H1 (cell line): Measurements from ENCODE around the gene RIPK4. TPM values are rescaled to one million over a fixed set of nuclear protein-coding genes. Genes with fewer than 3 reads are reported as not detected.

Source experiments
- CTCF ChIA-PET: fragments of 300-600 bp; sonication (Branson Sonifier 250); formaldehyde crosslinking; loops from one replicate; lab custom pipeline; 2021; ENCODE audit not compliant: partially characterized antibody; lab: Charles Lee
- POLR2A ChIA-PET: fragments of 300-600 bp; sonication (Branson Sonifier 250); formaldehyde crosslinking; loops from one replicate; lab custom pipeline; 2021; ENCODE audit warnings: inconsistent platforms; ENCODE audit not compliant: partially characterized antibody; lab: Charles Lee
- DNase-seq, 2 experiments: peaks; one replicate each; pipeline versions ENCODE4 v3.0.0 to v3.0.0-alpha.2; 2010 to 2022; ENCODE audit warnings: low spot score in 2 of 2, low read depth in 1 of 2, mixed read lengths in 1 of 2
- FAIRE-seq: peaks from 2 replicates; lab custom pipeline; 2011; peaks lifted over from hg19 to GRCh38; lab: Jason Lieb, UNC
- H2AFZ ChIP-seq: 2 replicates; pipeline ENCODE4 v1.8.1; 2012; ENCODE audit warnings: low read length, inconsistent platforms
- H2AK5ac ChIP-seq: 2 replicates; pipeline ENCODE4 v1.6.1; 2013; ENCODE audit warnings: low read depth, low read length
- H2BK120ac ChIP-seq: replicated peaks from 2 replicates; pipeline ENCODE3; 2013; ENCODE audit warnings: low read depth, low read length, inconsistent platforms
- H2BK12ac ChIP-seq: 2 replicates; pipeline ENCODE4 v1.6.1; 2013; ENCODE audit warnings: low read depth, low read length
- H2BK15ac ChIP-seq: 2 replicates; pipeline ENCODE4 v1.6.1; 2013; ENCODE audit warnings: low read length
- H2BK20ac ChIP-seq: 2 replicates; pipeline ENCODE4 v1.6.1; 2013; ENCODE audit warnings: low read length
- H2BK5ac ChIP-seq: 2 replicates; pipeline ENCODE4 v1.6.1; 2013; ENCODE audit warnings: low read depth, low read length
- H3K14ac ChIP-seq: 2 replicates; pipeline ENCODE4 v1.6.1; 2013; ENCODE audit warnings: inconsistent platforms; ENCODE audit not compliant: insufficient read length
- H3K18ac ChIP-seq: 2 replicates; pipeline ENCODE4 v1.6.1; 2013; ENCODE audit warnings: low read length; ENCODE audit errors: extremely low read depth
- H3K23ac ChIP-seq: 2 replicates; pipeline ENCODE4 v1.6.1; 2013; ENCODE audit warnings: inconsistent platforms; ENCODE audit not compliant: insufficient read length
- H3K23me2 ChIP-seq: 2 replicates; pipeline ENCODE4 v1.6.1; 2013; ENCODE audit warnings: low read depth, low read length
- H3K27ac ChIP-seq: 2 replicates; pipeline ENCODE4 v1.6.1; 2011; ENCODE audit warnings: low read depth, low read length, inconsistent platforms
- H3K27me3 ChIP-seq, 4 experiments: replicated peaks in 1 of 4; 1 replicate in 1 of 4; 2 replicates in 3 of 4; pipeline versions ENCODE4 v1.6.1 to v1.8.1; 2011 to 2013; ENCODE audit warnings: low read length in 3 of 4, mild to moderate bottlenecking in 3 of 4, inconsistent platforms in 2 of 4, mixed read lengths in 2 of 4, moderate library complexity in 1 of 4; ENCODE audit not compliant: control insufficient read depth in 3 of 4, insufficient read depth in 3 of 4; ENCODE audit errors: extremely low read depth in 1 of 4
- H3K36me3 ChIP-seq, 4 experiments: 2 replicates each; pipeline versions ENCODE4 v1.6.1 to v1.8.1; 2011 to 2013; ENCODE audit warnings: mild to moderate bottlenecking in 4 of 4, low read length in 3 of 4, moderate library complexity in 2 of 4, control low read depth in 1 of 4, inconsistent platforms in 1 of 4; ENCODE audit not compliant: insufficient read depth in 4 of 4, control insufficient read depth in 2 of 4
- H3K4ac ChIP-seq: replicated peaks from 2 replicates; pipeline ENCODE3; 2013; ENCODE audit warnings: low read length, low read depth, mixed read lengths, inconsistent platforms; ENCODE audit not compliant: insufficient read length
- H3K4me1 ChIP-seq, 4 experiments: replicated peaks in 1 of 4; 1 replicate in 1 of 4; 2 replicates in 3 of 4; pipeline versions ENCODE4 v1.6.1 to v1.8.1; 2011 to 2013; ENCODE audit warnings: low read length in 3 of 4, inconsistent platforms in 2 of 4, mixed read lengths in 1 of 4; ENCODE audit not compliant: insufficient read depth in 4 of 4, control insufficient read depth in 3 of 4
- H3K4me2 ChIP-seq, 2 experiments: 2 replicates each; pipeline versions ENCODE4 v1.6.1 to v1.8.1; 2011 to 2013; ENCODE audit warnings: low read depth in 2 of 2, low read length in 2 of 2, control low read depth in 1 of 2, inconsistent platforms in 1 of 2, mild to moderate bottlenecking in 1 of 2; ENCODE audit not compliant: insufficient read depth in 1 of 2
- H3K4me3 ChIP-seq, 4 experiments: fragments of 200-600, 300-600 bp in 1 of 4; sonication (generic), shearing (Covaris generic), sonication (Bioruptor Twin) in 1 of 4; 2 replicates each; pipeline versions ENCODE4 v1.5.1 to v1.8.1; 2011 to 2016; ENCODE audit warnings: low read length in 4 of 4, low read depth in 3 of 4, control low read depth in 2 of 4, inconsistent platforms in 2 of 4, mild to moderate bottlenecking in 2 of 4, mixed read lengths in 1 of 4, moderate library complexity in 1 of 4; ENCODE audit not compliant: insufficient read depth in 2 of 4; ENCODE audit errors: extremely low read depth in 1 of 4
- H3K56ac ChIP-seq: replicated peaks from 2 replicates; pipeline ENCODE3; 2013; ENCODE audit warnings: low read depth, mild to moderate bottlenecking, mixed read lengths, low read length, inconsistent platforms; ENCODE audit not compliant: insufficient read length
- H3K79me1 ChIP-seq: 2 replicates; pipeline ENCODE4 v1.6.1; 2013; ENCODE audit warnings: low read depth, low read length, control low read depth
- H3K79me2 ChIP-seq, 2 experiments: 2 replicates each; pipeline versions ENCODE4 v1.6.1 to v1.8.1; 2012 to 2013; ENCODE audit warnings: low read length in 2 of 2, mild to moderate bottlenecking in 2 of 2, inconsistent platforms in 1 of 2; ENCODE audit not compliant: insufficient read depth in 2 of 2, control insufficient read depth in 1 of 2
- H3K9ac ChIP-seq, 4 experiments: replicated peaks in 1 of 4; 1 replicate in 1 of 4; 2 replicates in 3 of 4; pipeline versions ENCODE4 v1.6.1 to v1.8.1; 2011 to 2013; ENCODE audit warnings: low read depth in 3 of 4, low read length in 3 of 4, control low read depth in 2 of 4, mild to moderate bottlenecking in 2 of 4, moderate library complexity in 2 of 4, inconsistent platforms in 1 of 4; ENCODE audit errors: extremely low read depth in 1 of 4
- H3K9me3 ChIP-seq, 2 experiments: 2 replicates each; pipeline versions ENCODE4 v1.6.1 to v1.8.1; 2012 to 2013; ENCODE audit warnings: mild to moderate bottlenecking in 2 of 2, moderate library complexity in 2 of 2, control low read depth in 1 of 2, inconsistent platforms in 1 of 2, low read depth in 1 of 2, low read length in 1 of 2, mixed read lengths in 1 of 2; ENCODE audit not compliant: insufficient read depth in 2 of 2
- H4K20me1 ChIP-seq, 2 experiments: replicated peaks in 1 of 2; 2 replicates each; pipeline versions ENCODE3 to v1.8.1; 2011 to 2013; ENCODE audit warnings: inconsistent platforms in 2 of 2, low read length in 2 of 2, mild to moderate bottlenecking in 1 of 2; ENCODE audit not compliant: insufficient read depth in 2 of 2, control insufficient read depth in 1 of 2
- H4K5ac ChIP-seq: 2 replicates; pipeline ENCODE4 v1.6.1; 2013; ENCODE audit warnings: low read length, low read depth, mixed read lengths, inconsistent platforms; ENCODE audit not compliant: insufficient read length
- H4K8ac ChIP-seq: 2 replicates; pipeline ENCODE4 v1.8.0; 2013; ENCODE audit warnings: mild to moderate bottlenecking, moderate library complexity, low read length, inconsistent platforms; ENCODE audit not compliant: insufficient read depth; ENCODE audit errors: extremely low read depth
- H4K91ac ChIP-seq: replicated peaks from 2 replicates; pipeline ENCODE3; 2013; ENCODE audit warnings: low read length, mixed read lengths, inconsistent platforms; ENCODE audit not compliant: insufficient read length
- BACH1 ChIP-seq: IDR thresholded peaks from 2 replicates; pipeline ENCODE4 v1.6.1; 2012; ENCODE audit warnings: low read length, improper control_type of control experiment
- CBX8 ChIP-seq: fragments of 300-800, 300-1000 bp; sonication (generic); IDR thresholded peaks from 2 replicates; pipeline ENCODE4 v1.7.1; 2016; ENCODE audit warnings: low read depth, low read length, borderline replicate concordance
- KDM5A ChIP-seq: fragments of 200-600 bp; IDR thresholded peaks from 2 replicates; pipeline ENCODE4 v1.7.1; 2012; ENCODE audit warnings: mild to moderate bottlenecking, low read length, inconsistent platforms, mixed read lengths
- RAD21 ChIP-seq, 2 experiments: IDR thresholded peaks in 1 of 2; conservative IDR thresholded peaks in 1 of 2; 2 replicates each; pipeline ENCODE4 v1.6.1; 2011; ENCODE audit warnings: low read depth in 2 of 2, low read length in 2 of 2, improper control_type of control experiment in 1 of 2, inconsistent platforms in 1 of 2, mild to moderate bottlenecking in 1 of 2, moderate library complexity in 1 of 2
- YY1 ChIP-seq: IDR thresholded peaks from 2 replicates; pipeline ENCODE4 v1.6.1; 2011; ENCODE audit warnings: low read depth, mild to moderate bottlenecking, low read length
- WGBS, 2 experiments: shearing (Covaris generic) in 1 of 2; methylation state at CpG; one replicate each; pipeline versions ENCODE4 v1.1.6 to v1.1.7; 2013 to 2015; ENCODE audit warnings: low lambda C conversion rate in 2 of 2, mixed read lengths in 2 of 2, inconsistent platforms in 1 of 2, low coverage in 1 of 2, missing lambda C conversion rate in 1 of 2; ENCODE audit not compliant: insufficient replicate concordance in 2 of 2, insufficient coverage in 1 of 2, insufficient read length in 1 of 2; ENCODE audit errors: extremely low coverage in 1 of 2, missing lambda C conversion rate in 1 of 2; 5-methylcytosine and 5-hydroxymethylcytosine counted together
- polyA plus RNA-seq, 7 experiments: library from polyadenylated mRNA; depleted of rRNA in 3 of 7; stranded (reverse) in 5 of 7; unstranded in 2 of 7; fragments of >200 nt in 5 of 7; fragments of 200-250 nt in 2 of 7; gene quantifications; 1 replicate in 5 of 7; 2 replicates in 1 of 7; 4 replicates in 1 of 7; pipeline versions ENCODE4 v1.2.1 to v1.2.3, GENCODE V29; 2011 to 2013; ENCODE audit warnings: missing spikeins in 2 of 7, mixed read lengths in 2 of 7
- total RNA-seq: library from RNA; stranded (reverse); fragmentation: NEBNext Ultra II Directional; extraction: Animal tissue kit (Norgen Biotek cat#: 25700); gene quantifications from 2 replicates; pipeline ENCODE4 v1.2.1, GENCODE V29; 2021

Gene RIPK4
- total and polyA plus RNA-seq, 2 of the 8 experiments (the other 6 are each of a cell fraction or from before 2014, with no cell fraction given): 2.7 to 5.6 TPM

DNA sequence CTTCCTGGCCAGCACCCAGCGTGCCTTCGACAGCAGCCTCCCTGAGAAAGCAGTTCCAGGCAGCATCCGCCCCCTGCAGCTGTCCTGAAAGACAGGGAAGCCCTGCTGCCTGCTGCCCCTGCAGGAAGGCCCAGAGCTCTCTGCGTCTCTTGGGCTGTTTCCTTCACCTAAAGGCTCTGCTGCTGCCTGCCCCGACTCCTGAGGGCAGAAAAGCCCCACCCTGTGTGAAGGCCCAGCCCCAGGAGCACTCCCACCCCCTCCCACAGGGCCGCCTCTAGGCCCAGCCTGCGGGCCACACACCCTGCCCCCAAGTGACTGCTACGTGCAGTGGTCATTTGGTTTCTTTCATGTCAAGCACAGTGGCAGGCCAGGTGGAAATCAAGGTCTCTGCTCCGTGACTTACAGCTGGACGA lies 12.4 kb downstream of the RIPK4 start:
- H2BK5ac ChIP-seq: 0 out of 2 replicates have a peak overlapping the region, but pooled peaks have one; percentile 2
- peaks cover 9 to 42% (median 26%) of the 10 kb centered on the region in 4 experiments for H3K4me1 ChIP-seq
- POLR2A ChIA-PET: interaction anchor here (1.2 kb wide), 1 partner anchor 8 kb away, joined by 3 read pairs; no protein-coding TSS in a partner anchor
- H3K4me2 ChIP-seq: 0 out of 4 replicates have a peak overlapping the region, but pooled peaks of 1 of the 2 experiments have one; percentile 37
- WGBS, 2 experiments: 35% methylated on average over 10 of the region's 10 CpGs; no CpG with 5 or more reads in 1 of the 2 experiments
- TF ChIP-seq BACH1: no peak
- 0 out of 4 replicates have a peak, but pooled peaks of 1 of the 2 experiments have one; percentile 11 for TF ChIP-seq RAD21 (IDR thresholded peaks at IDR 0.05 in 1 of 2, conservative IDR thresholded peaks at IDR 0.05 in 1 of 2; ENCODE audit: low read depth in 2 of 2, low read length in 2 of 2)
- no peak for TF ChIP-seq YY1
- TF ChIP-seq CBX8: no peak
- no peak for TF ChIP-seq KDM5A
- TF ChIP-seq, all 59 proteins: peak for 1
- no peak for FAIRE-seq
- Histone ChIP-seq H2BK20ac (no peak overlapping the region), H2BK15ac (no peak overlapping the region), H3K23me2 (no peaks in the 10 kb centered on the region), H3K18ac (peak overlapping the region; percentile 53; the same call in 1 of the 2 replicates), H4K5ac (no peak overlapping the region), H3K79me2 (peaks cover 0 to 11% of the 10 kb centered on the region in 2 experiments; a peak in 2 of 4 replicates), H2AK5ac (no peak overlapping the region), H4K91ac (no peak overlapping the region), H2AFZ (no peak overlapping the region), H3K9me3 (no peaks in the 10 kb centered on the region), H3K23ac (no peak overlapping the region), H3K79me1 (peaks cover 3% of the 10 kb centered on the region; the same call in 1 of the 2 replicates), H3K27me3 (peaks cover 0 to under 1% (median 0%) of the 10 kb centered on the region in 4 experiments; a peak in 3 of 7 replicates), H3K56ac (no peak overlapping the region), H3K14ac (no peak overlapping the region), H3K4me3 (no peak overlapping the region), H2BK120ac (no peak overlapping the region), H4K20me1 (peaks cover 4 to 15% of the 10 kb centered on the region in 2 experiments), H2BK12ac (peak overlapping the region; percentile 61; the same call in 1 of the 2 replicates), H3K9ac (no peak overlapping the region), H3K27ac (no peak overlapping the region), H3K4ac (no peak overlapping the region), H4K8ac (no peak overlapping the region), H3K36me3 (peaks cover 0 to 3% (median 0%) of the 10 kb centered on the region in 4 experiments; a peak in 2 of 8 replicates)
- CTCF ChIA-PET: interaction anchor here (1.0 to 13.4 kb wide), 9 partner anchors 9 to 143 kb away, joined by 3 to 118 read pairs (median 8); no protein-coding TSS in a partner anchor
- no peak for DNase-seq
